Measurements from ENCODE around the gene SERP2. TPM values are rescaled to one million over a fixed set of nuclear protein-coding genes. Genes with fewer than 3 reads are reported as not detected.
A peak's percentile ranks its signal among the peaks of the same experiment; 100 is the strongest.

Gene SERP2
- total RNA-seq, 4 donors from 2014 or later: 0.76 to 3.7 (median 1.7) TPM

DNA sequence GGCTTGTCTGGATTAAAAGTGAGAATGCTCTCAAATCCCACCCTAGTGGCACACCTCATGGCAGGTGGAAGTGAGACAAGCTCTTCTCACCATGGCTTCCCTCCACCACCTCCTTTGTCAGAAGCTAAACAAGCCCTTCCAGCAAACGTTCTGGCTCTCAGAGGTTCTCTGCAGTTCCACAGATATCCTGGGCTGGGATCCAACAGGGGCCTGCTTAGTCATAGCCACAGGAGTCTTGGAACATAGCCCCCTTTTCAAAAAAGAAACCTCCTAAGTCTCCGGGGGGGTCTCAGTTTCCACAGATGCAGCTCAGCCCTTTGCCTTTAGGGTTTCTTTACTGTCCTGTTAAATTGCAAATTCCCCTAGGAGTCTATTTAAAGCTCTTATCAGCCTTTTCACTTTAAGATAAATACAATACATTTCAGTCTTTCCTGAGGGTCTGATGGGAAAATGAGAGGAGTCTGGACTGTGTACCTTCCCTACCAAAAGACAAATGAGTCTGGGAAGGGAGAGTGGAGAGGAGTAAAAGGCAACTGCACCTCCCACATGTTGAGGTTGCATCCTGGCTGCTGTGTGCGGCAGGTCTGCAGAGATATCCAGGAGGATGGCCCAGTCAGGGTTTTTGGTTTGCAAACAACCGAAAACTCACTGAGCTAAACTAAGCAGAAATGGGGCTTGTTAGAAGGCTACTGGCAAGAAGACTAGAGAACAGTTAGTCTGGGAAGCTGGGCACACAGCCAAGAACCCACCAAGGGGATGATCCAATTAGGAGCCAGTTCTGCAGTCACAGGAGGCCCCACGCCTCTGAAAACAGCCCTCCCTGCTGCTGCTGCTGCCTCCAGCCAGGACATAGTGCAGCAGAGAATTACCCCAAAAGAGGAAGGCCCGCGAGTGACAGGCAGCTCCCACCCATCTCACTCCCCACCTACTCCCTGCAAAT lies 41.4 kb upstream of the SERP2 start:
- Histone ChIP-seq H3K9me3 (no peaks in the 10 kb centered on the region), H3K36me3 (no peaks in the 10 kb centered on the region), H3K27ac (peak overlapping the region; percentile 32 to 51 (median 44)), H3K27me3 (no peaks in the 10 kb centered on the region), H3K4me3 (no peak overlapping the region), H3K4me1 (peaks cover 7 to 11% of the 10 kb centered on the region in 2 donors)
- ATAC-seq: peak; percentile 29 to 66
- in situ Hi-C loops (cut with MboI; ENCODE audit: low sequenced_read_pairs in 4 of 4): no loop called here
- peak in 1 of 2 donors; percentile 42 for DNase-seq
- intact Hi-C loops (cut with DNase I; ENCODE audit: low total_unique reads): loop anchor here (5.0 kb wide), 1 partner anchor 50 kb away; no protein-coding TSS in a partner anchor
- TF ChIP-seq POLR2A (IDR thresholded peaks at IDR 0.05): no peak
- TF ChIP-seq, protein P1, sequence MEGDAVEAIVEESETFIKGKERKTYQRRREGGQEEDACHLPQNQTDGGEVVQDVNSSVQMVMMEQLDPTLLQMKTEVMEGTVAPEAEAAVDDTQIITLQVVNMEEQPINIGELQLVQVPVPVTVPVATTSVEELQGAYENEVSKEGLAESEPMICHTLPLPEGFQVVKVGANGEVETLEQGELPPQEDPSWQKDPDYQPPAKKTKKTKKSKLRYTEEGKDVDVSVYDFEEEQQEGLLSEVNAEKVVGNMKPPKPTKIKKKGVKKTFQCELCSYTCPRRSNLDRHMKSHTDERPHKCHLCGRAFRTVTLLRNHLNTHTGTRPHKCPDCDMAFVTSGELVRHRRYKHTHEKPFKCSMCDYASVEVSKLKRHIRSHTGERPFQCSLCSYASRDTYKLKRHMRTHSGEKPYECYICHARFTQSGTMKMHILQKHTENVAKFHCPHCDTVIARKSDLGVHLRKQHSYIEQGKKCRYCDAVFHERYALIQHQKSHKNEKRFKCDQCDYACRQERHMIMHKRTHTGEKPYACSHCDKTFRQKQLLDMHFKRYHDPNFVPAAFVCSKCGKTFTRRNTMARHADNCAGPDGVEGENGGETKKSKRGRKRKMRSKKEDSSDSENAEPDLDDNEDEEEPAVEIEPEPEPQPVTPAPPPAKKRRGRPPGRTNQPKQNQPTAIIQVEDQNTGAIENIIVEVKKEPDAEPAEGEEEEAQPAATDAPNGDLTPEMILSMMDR (IDR thresholded peaks at IDR 0.05 in 4 of 5, conservative IDR thresholded peaks at IDR 0.05 in 1 of 5): no peak

DNA sequence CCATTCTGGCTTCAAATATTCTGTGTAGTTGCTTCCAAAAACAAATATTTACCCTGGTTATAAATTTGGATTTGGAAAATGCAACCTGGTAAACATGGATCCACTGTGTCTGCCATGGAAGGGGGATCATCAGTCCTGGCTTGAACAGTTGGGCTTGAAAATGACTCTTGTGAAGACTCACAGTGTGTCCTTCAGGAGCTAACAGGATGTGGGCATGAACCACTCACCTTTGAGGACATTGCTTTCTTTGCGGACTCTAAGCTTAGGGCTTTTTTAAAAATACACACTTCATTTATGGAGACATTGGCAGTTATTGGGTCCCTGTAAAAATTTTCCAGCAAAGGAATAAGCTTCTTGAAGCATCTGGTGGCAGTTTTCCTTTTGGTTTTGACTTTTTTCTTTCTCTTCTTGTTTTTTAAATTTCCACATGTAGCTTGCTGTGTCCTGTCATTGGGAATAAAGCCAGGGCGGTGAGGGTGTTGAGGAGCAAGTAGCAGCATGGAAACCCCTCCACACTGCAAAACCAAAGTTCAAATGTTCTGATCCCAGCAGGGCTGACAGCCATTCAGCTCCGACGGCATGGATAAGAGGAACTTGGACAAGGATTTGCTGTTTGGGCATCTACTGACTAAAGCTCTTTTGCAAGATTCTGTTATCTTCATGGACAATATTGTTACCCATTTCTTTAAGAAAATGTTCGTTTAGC lies 39.5 kb upstream of the SERP2 start:
- H3K4me1 ChIP-seq: peaks cover 7 to 11% of the 10 kb centered on the region in 2 donors
- H3K9me3 ChIP-seq: no peaks in the 10 kb centered on the region
- ATAC-seq: no peak
- no peak for DNase-seq
- H3K27me3 ChIP-seq: no peaks in the 10 kb centered on the region
- intact Hi-C loops (cut with DNase I; ENCODE audit: low total_unique reads): loop anchor here (5.0 kb wide), 1 partner anchor 48 kb away; no protein-coding TSS in a partner anchor
- no peak overlapping the region for H3K27ac ChIP-seq
- no peak overlapping the region for H3K4me3 ChIP-seq
- in situ Hi-C loops (cut with MboI; ENCODE audit: low sequenced_read_pairs in 4 of 4): no loop called here
- no peak for TF ChIP-seq POLR2A (IDR thresholded peaks at IDR 0.05)
- TF ChIP-seq, protein P1 (IDR thresholded peaks at IDR 0.05 in 4 of 5, conservative IDR thresholded peaks at IDR 0.05 in 1 of 5): no peak
- H3K36me3 ChIP-seq: no peaks in the 10 kb centered on the region

- Histone ChIP-seq H3K36me3 (no peaks in the 10 kb centered on the region), H3K27me3 (no peaks in the 10 kb centered on the region), H3K4me3 (no peak overlapping the region), H3K27ac (no peak overlapping the region), H3K9me3 (no peaks in the 10 kb centered on the region), H3K4me1 (peaks cover 7 to 11% of the 10 kb centered on the region in 2 donors)
- DNase-seq (no peak), ATAC-seq (no peak)
- intact Hi-C loops (cut with DNase I; ENCODE audit: low total_unique reads) (loop anchor here (5.0 kb wide), 1 partner anchor 48 kb away; no protein-coding TSS in a partner anchor), in situ Hi-C loops (cut with MboI; ENCODE audit: low sequenced_read_pairs in 4 of 4) (no loop called here)
- TF ChIP-seq POLR2A (IDR thresholded peaks at IDR 0.05): no peak
Observed at GRCh38 chr13:44334751-44335150, 38.9 kb upstream of the SERP2 start.

DNA sequence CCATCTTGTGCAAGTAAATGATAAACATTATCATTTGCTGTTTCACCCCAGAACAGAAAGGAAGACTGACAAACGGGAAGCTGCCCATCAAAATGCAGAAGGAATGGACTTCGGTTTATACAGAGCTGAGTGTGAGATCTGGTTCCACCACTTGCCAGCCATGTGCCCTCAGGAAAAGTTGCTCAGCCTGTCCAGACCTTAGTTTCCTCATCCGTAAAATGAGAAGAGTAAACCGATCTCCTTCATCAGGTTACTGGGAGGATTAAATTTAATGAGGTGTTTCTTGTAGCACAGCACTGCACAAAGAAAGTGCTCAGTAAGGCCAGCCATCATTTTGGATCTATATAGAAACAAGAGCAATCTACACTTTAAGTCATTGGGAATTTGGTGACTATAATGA lies 36.7 kb upstream of the SERP2 start:
- H3K27me3 ChIP-seq: no peaks in the 10 kb centered on the region
- no peak overlapping the region for H3K27ac ChIP-seq
- no peaks in the 10 kb centered on the region for H3K9me3 ChIP-seq
- peaks cover 2 to 6% of the 10 kb centered on the region in 2 donors for H3K4me1 ChIP-seq
- in situ Hi-C loops (cut with MboI; ENCODE audit: low sequenced_read_pairs in 4 of 4): no loop called here
- H3K4me3 ChIP-seq: no peak overlapping the region
- intact Hi-C loops (cut with DNase I; ENCODE audit: low total_unique reads): no loop called here
- no peaks in the 10 kb centered on the region for H3K36me3 ChIP-seq
- DNase-seq: no peak
- TF ChIP-seq POLR2A (IDR thresholded peaks at IDR 0.05): no peak
- TF ChIP-seq, protein P1 (IDR thresholded peaks at IDR 0.05 in 4 of 5, conservative IDR thresholded peaks at IDR 0.05 in 1 of 5): no peak
- no peak for ATAC-seq

DNA sequence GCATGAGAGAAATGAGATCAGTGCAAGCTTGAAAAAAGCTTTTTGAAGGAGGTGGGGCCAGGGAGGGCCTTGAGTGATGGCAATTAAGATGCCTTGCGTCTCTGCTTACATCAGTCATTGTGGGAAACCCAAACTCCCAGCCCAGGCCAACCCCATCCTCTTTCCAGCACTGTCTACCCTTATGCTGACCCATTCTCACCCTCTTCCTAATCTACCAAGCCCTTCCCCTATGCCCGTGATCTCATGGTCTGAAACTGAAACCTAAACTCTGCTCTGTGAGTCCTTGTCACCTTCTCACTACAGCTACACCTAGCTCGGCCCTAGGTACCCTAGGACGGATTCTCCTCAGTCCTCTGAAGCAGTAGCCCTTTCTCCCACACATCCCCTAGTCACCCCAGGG lies 36.0 kb upstream of the SERP2 start:
- no peak for DNase-seq
- intact Hi-C loops (cut with DNase I; ENCODE audit: low total_unique reads) (no loop called here), in situ Hi-C loops (cut with MboI; ENCODE audit: low sequenced_read_pairs in 4 of 4) (no loop called here)
- no peaks in the 10 kb centered on the region for H3K4me1 ChIP-seq
- no peak overlapping the region for H3K4me3 ChIP-seq
- no peaks in the 10 kb centered on the region for H3K36me3 ChIP-seq
- no peaks in the 10 kb centered on the region for H3K27me3 ChIP-seq
- H3K9me3 ChIP-seq: no peaks in the 10 kb centered on the region
- TF ChIP-seq, protein P1 (IDR thresholded peaks at IDR 0.05 in 4 of 5, conservative IDR thresholded peaks at IDR 0.05 in 1 of 5): no peak
- no peak for TF ChIP-seq POLR2A (IDR thresholded peaks at IDR 0.05)
- ATAC-seq: no peak
- H3K27ac ChIP-seq: no peak overlapping the region

Measured in gastrocnemius medialis (tissue), 4 donors.